ENCODE results near the gene MERTK.
"Not testable (repeated sequence)": the region's sequence is repeated elsewhere in the genome, so short reads cannot be mapped to it uniquely, and the experiment has no call there.

MERTK gene

GRCh38 chr2:111910609-111911277, 12.3 kb downstream of the MERTK start:
- peak; percentile 12 for DNase-seq

DNA sequence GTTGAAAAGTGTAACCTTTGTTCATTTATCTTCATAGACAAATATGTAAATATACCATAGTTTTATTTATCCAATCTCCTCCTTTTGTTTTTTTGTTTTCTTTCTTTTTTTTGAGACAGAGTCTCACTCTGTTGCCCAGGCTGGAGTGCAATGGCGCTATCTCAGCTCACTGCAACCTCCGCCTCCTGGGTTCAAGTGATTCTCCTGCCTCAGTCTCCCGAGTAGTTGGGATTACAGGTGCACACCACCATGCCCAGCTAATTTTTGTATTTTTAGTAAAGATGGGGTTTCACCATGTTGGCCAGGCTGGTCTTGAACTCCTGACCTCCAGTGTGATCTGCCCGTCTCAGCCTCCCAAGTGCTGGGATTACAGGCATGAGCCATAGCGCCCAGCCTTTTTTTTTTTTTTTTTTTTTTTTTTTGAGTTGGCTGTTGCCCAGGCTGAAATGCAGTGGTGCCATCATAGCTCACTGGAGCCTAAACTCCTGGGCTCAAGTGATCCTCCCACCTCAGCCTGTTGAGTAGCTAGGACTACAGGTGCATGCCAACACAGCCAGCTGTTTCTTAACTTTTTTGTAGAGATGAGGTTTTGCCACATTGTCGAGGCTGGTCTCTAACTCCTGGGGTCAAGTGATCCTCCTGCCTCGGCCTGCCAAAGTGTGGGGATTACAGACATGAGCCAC, 13.0 kb downstream of the MERTK start:
- DNase-seq: not testable (repeated sequence)

- DNase-seq: no peak
Measured at GRCh38 chr2:111912547-111912946, 14.1 kb downstream of the MERTK start.

DNA sequence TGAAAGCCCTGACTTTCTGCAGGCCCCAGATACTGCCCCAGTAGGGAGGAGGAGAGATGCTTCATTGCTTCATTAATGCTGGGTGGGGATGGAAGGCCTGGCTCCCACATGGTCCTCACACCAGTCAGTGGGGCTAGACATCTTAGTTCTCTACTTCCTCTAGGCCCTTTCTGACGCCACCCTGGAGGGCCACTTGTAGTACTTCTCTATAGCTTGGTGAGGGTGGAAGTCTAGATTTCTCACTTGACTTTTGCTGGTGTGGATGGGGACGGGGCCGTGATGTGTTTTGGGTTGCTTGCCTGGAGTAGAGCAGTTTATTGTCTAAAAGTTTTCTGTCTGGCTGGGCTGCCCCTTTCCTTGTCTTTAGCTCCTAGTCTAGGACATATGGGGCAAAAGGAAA, 18.7 kb downstream of the MERTK start:
- DNase-seq: no peak

DNA sequence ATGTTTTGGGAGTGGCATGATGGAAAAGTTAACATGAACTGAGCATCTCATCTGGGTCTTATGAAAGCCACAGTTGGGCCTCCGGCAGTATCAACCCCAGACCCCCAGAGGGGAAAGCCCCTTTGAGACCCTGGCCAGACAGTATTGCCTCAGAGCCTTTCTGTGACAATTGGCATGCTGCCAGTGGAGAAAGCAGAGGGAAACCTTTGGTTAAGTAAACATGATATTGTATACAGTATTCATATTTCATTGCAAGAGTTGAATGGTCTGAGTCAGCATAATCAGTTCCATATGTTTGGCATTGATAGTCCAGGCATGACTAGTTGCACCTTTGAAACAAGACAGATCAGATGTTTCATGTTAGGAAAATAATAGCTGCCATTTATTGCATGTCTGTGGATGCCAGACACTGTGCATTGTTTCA, 20.0 kb downstream of the MERTK start:
- peak; percentile 5 for DNase-seq

DNA sequence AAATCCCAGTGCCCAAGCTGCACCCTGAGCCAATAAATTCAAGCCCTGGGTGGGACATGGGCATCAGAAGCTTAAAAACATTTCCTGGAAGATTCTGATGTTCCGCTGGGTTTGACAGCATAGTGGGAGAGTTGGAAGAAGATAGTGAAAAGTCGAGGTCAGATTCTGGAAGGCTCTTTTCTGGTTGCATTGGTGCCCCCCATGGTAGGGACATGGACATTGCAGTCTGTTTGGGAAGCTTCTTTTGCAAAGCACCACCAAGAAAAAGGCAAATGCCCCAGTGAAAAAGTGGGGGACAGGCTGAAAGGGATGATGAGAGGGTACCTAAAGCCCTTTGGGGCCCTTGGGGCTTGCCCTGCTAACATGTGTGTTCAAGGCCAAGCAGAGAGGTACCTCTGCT, 21.0 kb downstream of the MERTK start:
- no peak for DNase-seq

DNA sequence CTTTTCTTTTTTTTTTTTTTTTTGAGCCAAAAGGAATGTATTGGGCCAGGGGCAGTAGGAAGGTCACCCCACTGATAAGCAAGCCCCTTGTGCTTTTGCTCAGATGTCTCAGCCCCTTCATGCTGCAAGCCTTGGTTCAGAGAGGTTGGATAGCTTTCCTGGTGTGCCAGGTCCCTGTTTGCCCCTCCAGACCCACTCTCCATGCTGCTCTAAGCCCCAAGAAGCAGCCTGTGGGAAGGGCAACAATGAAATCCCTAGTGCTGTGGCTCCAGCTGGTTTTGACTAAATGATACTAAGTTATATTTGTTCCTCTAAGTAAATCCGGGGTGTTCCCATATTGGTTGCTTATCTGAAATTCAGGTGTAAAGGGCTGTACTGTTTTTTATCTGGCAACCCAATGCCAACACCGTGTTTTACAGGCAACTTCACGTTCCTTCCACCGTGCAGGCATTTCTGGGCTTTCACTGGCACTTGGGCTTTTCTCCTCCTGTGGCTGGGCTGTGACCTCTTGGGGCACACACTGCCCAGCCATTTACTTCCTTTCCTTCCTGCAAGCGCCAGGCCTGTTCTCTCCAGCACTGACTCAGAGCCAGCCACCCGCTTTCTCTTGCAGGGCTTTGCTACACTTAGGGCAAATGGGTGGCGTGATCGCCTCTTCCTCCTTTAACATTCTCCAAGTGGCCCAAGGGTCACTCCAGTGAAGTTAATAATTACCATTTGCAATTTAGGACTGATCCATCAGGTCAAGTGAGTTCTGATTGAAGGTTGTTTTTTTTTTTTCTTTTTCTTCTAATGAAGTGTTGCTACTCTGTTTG, 21.6 kb downstream of the MERTK start:
- no peak for DNase-seq

DNA sequence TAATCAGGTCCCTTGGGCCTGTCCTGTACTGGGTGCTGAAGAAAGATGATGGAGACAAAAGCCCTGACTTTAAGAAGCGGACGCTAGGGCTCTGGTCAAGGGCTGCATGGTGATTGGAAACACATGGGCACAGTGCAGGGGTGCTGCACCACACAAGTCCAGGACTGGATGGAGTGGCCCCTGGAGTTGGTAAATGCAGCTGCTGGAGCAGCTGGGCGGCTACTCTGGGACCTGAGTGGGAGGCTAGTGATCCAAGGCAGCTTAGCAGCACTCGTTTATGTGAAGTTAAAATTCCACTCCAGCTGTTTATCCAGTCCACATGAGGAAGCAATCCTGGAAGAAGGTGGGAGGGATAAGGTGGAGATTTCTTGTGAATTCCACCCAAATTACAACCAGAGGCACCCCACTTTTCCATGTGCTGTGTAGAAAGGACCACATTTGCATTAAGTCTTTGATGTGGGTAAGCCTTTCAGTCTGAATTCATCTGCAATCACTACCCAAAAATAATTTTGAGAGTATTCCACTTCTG, 24.9 kb downstream of the MERTK start:
- no peak for DNase-seq

- DNase-seq: no peak
Measured at GRCh38 chr2:111924617-111925107, 26.3 kb downstream of the MERTK start.

DNA sequence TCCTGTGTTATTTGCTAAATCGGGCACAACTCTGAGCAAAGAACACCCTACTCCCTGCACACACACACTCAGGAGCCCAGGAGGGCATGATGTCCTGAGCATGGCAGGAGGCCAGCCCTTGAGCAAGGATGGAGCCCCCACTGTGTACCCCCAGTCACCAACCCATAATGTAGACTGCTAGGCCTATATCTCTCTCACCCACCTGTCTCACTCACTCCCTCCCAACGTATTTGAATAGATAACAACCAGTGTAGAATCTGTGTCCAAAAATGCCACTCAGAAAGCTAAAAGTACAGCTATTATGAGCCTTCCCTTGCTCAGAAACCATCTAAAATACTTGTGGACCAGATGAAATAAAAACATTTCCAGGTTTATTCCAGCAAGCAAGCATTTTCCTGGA, 29.3 kb downstream of the MERTK start:
- DNase-seq: no peak

DNA sequence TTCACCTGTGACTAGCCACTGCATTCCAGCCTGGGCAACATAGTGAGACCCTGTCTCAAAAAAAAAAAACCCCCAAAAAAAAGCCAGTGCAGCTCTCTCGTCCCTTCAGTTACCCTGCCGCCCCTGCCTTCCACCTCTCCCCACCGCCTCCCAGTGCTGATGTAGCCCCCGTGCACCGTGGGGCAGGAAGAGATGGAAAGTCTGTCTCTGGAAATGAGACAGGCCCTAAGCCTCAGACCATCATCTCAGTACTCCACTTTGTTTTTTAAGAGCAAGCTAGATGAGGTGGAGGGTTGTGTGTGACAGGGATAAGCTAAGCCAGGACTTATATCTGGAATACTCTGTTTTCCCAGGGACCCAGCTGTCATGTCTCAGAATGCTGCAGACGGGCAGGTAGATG, 32.0 kb downstream of the MERTK start:
- no peak for DNase-seq

DNA sequence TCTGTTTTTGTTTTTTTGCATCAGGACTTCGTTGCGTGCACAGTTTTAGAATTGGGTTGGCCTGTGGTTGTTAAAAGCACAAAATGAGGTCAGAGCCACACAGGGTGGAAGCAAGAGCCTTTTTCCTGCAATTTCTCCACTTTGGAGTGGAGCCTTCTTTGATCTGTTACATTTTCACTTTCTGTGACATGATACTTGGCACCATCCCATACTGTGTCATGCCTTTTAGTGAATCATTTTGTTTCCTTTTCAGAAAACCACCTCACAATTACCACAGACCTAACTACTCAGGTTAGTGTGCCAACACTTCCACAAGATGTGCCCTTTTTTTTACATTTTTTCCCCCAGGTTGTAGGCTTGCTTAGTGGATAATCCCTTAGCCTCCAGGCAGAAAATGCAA, 32.5 kb downstream of the MERTK start:
- DNase-seq: no peak

GRCh38 chr2:111932841-111933291, 34.5 kb downstream of the MERTK start:
- DNase-seq: no peak

DNA sequence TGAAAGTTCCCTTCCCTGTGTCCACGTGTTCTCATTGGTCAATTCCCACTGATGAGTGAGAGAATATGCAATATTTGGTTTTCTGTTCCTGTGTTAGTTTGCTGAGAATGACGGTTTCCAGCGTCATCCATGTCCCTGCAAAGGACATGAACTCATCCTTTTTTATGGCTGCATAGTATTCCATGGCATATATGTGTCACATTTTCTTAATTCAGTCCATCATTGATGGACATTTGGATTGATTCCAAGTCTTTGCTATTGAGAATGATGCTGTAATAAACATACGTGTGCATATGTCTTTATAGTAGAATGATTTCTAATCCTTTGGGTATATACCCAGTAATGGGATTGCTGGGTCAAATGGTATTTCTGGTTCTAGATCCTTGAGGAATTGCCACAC, 35.5 kb downstream of the MERTK start:
- not testable (repeated sequence) for DNase-seq

DNA sequence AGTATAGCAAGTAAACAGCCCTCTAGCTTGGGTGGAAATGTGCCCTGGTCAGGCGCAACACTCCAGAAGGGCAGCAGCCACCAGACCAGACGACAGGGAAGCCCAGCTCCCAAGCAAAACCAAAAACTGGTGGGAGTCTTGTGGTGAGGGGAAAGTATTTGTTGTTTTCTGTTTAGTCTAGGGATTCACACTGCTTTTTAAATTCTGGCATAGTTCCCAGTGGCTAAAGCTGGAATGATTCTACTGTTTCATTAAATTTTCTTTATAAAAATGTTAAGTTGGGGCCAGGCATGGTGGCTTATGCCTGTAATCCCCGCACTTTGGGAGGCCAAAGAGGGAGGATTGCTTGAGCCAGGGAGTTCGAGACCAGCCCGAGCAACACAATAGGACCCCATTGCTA, 38.5 kb downstream of the MERTK start:
- DNase-seq: no peak

DNA sequence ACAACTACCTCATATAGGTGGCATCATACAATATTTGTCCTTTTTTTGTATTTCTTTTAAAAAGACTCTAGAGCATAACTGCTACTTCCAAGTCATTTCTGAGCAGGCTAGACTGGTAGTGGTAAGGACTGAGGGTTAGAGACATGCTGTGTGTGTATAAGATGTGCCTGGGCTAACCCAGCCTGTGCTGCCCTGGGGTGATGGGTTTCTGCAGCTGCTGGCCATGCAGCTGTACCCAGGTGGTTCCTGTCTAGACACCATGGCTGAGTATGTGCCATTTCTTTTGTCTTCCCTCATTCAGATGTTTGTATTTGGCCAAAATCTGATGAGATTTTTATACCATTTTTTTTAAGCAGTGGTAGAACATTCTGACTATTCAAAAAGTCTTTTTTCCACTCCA, 40.0 kb downstream of the MERTK start:
- DNase-seq: no peak

- DNase-seq: no peak
Measured at GRCh38 chr2:111940333-111941196, 42.2 kb downstream of the MERTK start.

GRCh38 chr2:111941531-111941930, 43.1 kb downstream of the MERTK start:
- no peak for DNase-seq

DNA sequence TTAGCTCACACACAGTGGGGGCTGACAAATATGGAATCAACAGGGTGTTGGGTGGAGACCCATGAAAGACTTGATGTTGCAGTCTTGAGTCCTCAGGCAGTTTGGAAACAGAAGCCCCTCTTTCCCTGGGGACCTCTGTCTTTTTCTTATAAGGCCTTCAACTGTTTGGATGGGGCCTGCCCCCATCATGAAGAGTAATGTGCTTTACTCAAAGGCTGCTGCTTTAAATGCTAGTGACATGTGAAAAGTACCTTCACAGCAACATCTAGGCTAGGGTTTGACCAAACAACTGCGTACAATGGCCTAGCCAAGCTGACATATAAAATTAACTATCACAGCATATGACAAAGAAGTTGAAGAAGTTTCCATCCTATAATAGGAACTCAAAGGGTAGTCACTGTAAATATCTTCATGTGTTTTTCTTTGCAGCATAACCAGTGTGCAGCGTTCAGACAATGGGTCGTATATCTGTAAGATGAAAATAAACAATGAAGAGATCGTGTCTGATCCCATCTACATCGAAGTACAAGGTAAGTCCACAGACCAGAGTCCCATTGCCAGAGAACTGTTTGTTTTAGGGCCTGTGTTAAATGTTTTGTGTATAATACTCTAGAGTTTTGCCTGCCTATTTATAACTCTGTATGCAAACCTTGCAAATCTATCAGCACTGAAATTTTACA, 46.3 kb downstream of the MERTK start:
- DNase-seq: no peak

DNA sequence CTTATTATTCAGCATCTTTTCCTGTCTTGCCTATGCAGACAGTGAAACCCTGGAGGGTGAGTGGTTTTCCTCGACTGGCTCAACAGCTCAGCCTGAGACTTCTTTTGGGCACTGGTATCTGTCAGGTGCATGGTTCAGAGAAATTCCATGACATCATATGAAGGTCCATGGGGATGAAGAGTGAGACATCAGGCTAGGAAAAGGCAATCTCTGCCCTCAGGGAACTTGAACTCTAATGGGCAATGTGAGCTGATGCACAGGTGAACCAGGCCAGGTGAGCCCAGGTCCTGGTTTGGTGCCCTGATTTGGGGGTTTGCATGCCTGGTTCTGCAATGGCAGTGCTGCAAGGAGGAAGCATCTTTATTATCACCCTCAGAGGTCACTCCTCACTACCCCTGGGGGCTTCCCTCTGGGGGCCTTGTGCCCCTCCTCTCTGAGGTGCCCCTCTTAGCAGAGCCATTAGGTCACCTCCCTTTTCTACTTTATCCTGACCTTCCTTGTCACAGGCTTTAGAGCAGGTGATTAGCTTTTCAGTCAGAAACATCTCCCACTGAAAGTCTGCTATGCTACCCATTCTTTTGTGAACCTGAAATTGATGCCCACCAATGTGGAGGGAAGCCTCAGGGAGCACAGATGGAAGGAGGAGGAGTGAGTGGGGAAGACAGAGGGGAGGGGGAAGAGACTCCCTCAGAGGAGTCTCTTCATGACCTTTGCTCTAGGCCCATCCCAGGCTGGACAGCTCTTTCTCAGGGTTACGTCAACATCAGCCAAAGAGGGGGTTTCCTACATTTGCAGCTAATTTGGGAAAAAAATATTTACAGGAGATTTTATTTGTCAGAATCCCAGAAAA, 47.3 kb downstream of the MERTK start:
- DNase-seq: no peak

Data from NCI-H1105 treated with DMSO at 0.1 percent for 48 hours (cell line).